Breast epithelium (tissue), 4 donors: Measurements from ENCODE around the gene STING1. TPM values are rescaled to one million over a fixed set of nuclear protein-coding genes. Genes with fewer than 3 reads are reported as not detected.

Experiments
- DNase-seq, 2 donors: peaks; one replicate each; pipeline ENCODE4 v3.0.0-alpha.2; 2019; ENCODE audit warnings: low spot score in 2 of 2
- H3K27ac ChIP-seq, 2 donors: fragments of 200-600 bp; sonication (generic) in 1 of 2; one replicate each; pipeline ENCODE4 v1.5.1; 2016 to 2019; ENCODE audit warnings: mild to moderate bottlenecking in 1 of 2
- H3K27me3 ChIP-seq, 2 donors: fragments of 200-600 bp; sonication (generic) in 1 of 2; one replicate each; pipeline versions ENCODE4 v1.5.1 to v1.6.0; 2017 to 2019; ENCODE audit warnings: control low read depth in 1 of 2, mild to moderate bottlenecking in 1 of 2
- H3K36me3 ChIP-seq: fragments of 200-600 bp; one replicate; pipeline ENCODE4 v1.5.1; 2019
- H3K4me1 ChIP-seq, 2 donors: fragments of 200-600 bp; sonication (generic); one replicate each; pipeline ENCODE4 v1.5.1; 2016 to 2019; ENCODE audit warnings: control low read depth in 1 of 2
- H3K4me3 ChIP-seq, 3 donors: fragments of 200-600 bp; sonication (generic); 1 replicate in 2 of 3; 2 replicates in 1 of 3; pipeline ENCODE4 v1.5.1; 2016 to 2019; ENCODE audit warnings: mild to moderate bottlenecking in 3 of 3, moderate library complexity in 2 of 3
- H3K9me3 ChIP-seq, 2 donors: fragments of 200-600 bp; sonication (generic) in 1 of 2; one replicate each; pipeline ENCODE4 v1.5.1; 2016 to 2019; ENCODE audit warnings: control low read depth in 1 of 2
- POLR2A ChIP-seq: fragments of 450-650 bp; IDR thresholded peaks from one replicate; pipeline ENCODE4 v1.6.1; 2016; ENCODE audit warnings: antibody characterized with exemption, mild to moderate bottlenecking, moderate library complexity
- POLR2AphosphoS5 ChIP-seq, 3 donors: sonication (generic); formaldehyde crosslinking; IDR thresholded peaks; one replicate each; pipeline ENCODE4 v1.6.1; 2017; ENCODE audit warnings: antibody characterized with exemption in 3 of 3
- intact Hi-C: fragments of 100-400 bp; cut with DNase I; formaldehyde crosslinking; loops from one replicate; pipeline ENCODE4 v1.15.1; 2023; ENCODE audit warnings: low total_unique reads
- total RNA-seq, 3 donors: library from RNA; depleted of rRNA; stranded (reverse); fragments of >200 nt; gene quantifications; one replicate each; pipeline ENCODE4 v1.1.0, GENCODE V29; 2016
- TF ChIP-seq, protein P1 (sequence below), 3 donors: fragments of 450-650 bp; IDR thresholded peaks; one replicate each; pipeline ENCODE4 v1.5.1; 2016 to 2017; ENCODE audit warnings: antibody characterized with exemption in 3 of 3, mild to moderate bottlenecking in 3 of 3, moderate library complexity in 3 of 3

The STING1 gene
- total RNA-seq, 3 donors from 2014 or later = 22.0 to 47.9 (median 39.0) TPM

DNA sequence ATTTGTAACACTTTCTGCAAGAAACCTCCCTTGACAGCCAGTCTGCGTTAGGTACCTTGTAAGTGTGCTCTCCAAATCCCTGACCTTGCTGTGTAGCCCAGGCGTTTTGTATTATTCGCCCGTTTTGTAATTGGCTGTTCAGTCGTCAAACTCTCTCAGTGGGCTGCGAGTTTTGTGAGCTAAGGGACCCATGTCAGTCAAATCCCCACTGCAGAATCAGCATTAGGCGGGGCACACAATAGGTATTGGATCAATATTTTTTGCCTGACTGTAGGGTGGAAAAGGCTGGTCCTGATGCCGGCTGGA lies 43.9 kb downstream of the STING1 start:
- no peaks in the 10 kb centered on the region for H3K4me1 ChIP-seq
- DNase-seq = no peak
- H3K27ac ChIP-seq = peak overlapping the region; percentile 97
- no peaks in the 10 kb centered on the region for H3K27me3 ChIP-seq
- no peaks in the 10 kb centered on the region for H3K9me3 ChIP-seq
- no peaks in the 10 kb centered on the region for H3K36me3 ChIP-seq
- peak overlapping the region; percentile 82 to 88 (median 85) for H3K4me3 ChIP-seq
- TF ChIP-seq POLR2A = no peak
- no peak for TF ChIP-seq POLR2AphosphoS5 (IDR thresholded peaks at IDR 0.05)
- intact Hi-C loops = no loop called here

DNA sequence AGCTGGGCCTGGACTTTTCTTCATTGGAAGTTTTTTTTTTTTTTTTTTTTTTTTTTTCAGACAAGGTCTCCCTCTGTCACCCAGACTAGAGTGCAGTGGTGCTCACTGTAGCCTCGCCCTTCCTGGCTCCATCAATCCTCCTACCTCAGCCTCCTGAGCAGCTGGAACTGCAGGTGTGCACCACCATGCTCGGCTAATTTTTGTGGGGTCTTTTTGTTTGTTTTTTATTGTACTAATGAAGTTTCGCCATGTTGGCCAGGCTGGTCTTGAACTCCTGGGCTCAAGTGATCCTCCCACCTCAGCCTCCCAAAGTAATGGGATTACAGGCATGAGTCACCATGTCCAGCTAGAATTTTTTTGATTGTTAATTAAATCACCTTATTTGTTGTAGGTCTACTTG lies 46.9 kb downstream of the STING1 start:
- Histone ChIP-seq H3K4me1 (no peaks in the 10 kb centered on the region), H3K36me3 (no peaks in the 10 kb centered on the region), H3K9me3 (no peaks in the 10 kb centered on the region), H3K27ac (no peak overlapping the region), H3K27me3 (no peaks in the 10 kb centered on the region), H3K4me3 (no peak overlapping the region)
- DNase-seq = no peak
- intact Hi-C loops = no loop called here
- TF ChIP-seq POLR2A = no peak
- no peak for TF ChIP-seq POLR2AphosphoS5 (IDR thresholded peaks at IDR 0.05)
- TF ChIP-seq, protein P1, sequence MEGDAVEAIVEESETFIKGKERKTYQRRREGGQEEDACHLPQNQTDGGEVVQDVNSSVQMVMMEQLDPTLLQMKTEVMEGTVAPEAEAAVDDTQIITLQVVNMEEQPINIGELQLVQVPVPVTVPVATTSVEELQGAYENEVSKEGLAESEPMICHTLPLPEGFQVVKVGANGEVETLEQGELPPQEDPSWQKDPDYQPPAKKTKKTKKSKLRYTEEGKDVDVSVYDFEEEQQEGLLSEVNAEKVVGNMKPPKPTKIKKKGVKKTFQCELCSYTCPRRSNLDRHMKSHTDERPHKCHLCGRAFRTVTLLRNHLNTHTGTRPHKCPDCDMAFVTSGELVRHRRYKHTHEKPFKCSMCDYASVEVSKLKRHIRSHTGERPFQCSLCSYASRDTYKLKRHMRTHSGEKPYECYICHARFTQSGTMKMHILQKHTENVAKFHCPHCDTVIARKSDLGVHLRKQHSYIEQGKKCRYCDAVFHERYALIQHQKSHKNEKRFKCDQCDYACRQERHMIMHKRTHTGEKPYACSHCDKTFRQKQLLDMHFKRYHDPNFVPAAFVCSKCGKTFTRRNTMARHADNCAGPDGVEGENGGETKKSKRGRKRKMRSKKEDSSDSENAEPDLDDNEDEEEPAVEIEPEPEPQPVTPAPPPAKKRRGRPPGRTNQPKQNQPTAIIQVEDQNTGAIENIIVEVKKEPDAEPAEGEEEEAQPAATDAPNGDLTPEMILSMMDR (IDR thresholded peaks at IDR 0.05) = no peak

DNA sequence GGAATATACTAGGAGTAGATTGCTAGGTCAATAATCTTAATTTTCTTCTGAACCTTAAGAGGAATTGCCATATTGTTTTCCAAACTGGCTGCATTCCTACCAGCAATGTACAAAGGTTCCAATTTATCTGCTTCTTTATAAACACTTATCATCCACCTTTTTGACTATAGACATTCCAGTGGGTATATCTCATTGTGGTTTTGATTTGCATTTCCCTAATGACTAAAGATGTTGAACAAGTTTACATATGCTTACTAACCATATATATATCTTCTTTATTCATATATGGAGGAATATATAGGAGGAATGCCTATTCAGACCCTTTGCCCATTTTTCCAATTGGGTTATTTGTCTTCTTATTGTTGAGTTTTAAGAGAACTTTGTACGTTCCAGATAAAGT lies 50.9 kb downstream of the STING1 start:
- Histone ChIP-seq H3K4me1 (no peaks in the 10 kb centered on the region), H3K9me3 (no peaks in the 10 kb centered on the region), H3K27ac (no peak overlapping the region), H3K4me3 (no peak overlapping the region), H3K27me3 (no peaks in the 10 kb centered on the region), H3K36me3 (no peaks in the 10 kb centered on the region)
- intact Hi-C loops = no loop called here
- DNase-seq = no peak
- TF ChIP-seq POLR2AphosphoS5 (IDR thresholded peaks at IDR 0.05) = no peak
- TF ChIP-seq POLR2A = no peak
- TF ChIP-seq, protein P1 (IDR thresholded peaks at IDR 0.05) = no peak

DNA sequence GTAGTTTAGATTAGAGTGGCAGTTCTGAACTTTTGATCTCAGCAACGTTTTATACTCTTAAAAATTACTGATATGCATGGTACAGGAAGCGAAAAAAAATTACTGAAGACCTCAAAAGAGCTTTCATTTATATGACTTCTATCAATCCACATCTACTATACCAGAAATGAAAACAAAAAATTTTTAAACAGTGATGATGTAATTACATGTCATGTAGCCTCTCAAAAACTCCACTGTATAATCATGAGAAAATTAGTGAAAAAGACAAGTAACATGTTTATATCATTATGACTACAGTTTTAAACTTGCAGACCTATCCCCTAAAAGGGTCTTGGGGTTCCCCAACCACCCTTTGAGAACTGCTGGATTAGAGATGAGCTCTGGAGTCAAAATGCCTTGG lies 52.5 kb downstream of the STING1 start:
- no peak overlapping the region for H3K27ac ChIP-seq
- TF ChIP-seq, protein P1 (IDR thresholded peaks at IDR 0.05) = no peak
- TF ChIP-seq POLR2AphosphoS5 (IDR thresholded peaks at IDR 0.05) (no peak), POLR2A (no peak)
- no peaks in the 10 kb centered on the region for H3K36me3 ChIP-seq
- intact Hi-C loops = no loop called here
- no peaks in the 10 kb centered on the region for H3K9me3 ChIP-seq
- no peak for DNase-seq
- no peaks in the 10 kb centered on the region for H3K4me1 ChIP-seq
- no peak overlapping the region for H3K4me3 ChIP-seq
- H3K27me3 ChIP-seq = no peaks in the 10 kb centered on the region

DNA sequence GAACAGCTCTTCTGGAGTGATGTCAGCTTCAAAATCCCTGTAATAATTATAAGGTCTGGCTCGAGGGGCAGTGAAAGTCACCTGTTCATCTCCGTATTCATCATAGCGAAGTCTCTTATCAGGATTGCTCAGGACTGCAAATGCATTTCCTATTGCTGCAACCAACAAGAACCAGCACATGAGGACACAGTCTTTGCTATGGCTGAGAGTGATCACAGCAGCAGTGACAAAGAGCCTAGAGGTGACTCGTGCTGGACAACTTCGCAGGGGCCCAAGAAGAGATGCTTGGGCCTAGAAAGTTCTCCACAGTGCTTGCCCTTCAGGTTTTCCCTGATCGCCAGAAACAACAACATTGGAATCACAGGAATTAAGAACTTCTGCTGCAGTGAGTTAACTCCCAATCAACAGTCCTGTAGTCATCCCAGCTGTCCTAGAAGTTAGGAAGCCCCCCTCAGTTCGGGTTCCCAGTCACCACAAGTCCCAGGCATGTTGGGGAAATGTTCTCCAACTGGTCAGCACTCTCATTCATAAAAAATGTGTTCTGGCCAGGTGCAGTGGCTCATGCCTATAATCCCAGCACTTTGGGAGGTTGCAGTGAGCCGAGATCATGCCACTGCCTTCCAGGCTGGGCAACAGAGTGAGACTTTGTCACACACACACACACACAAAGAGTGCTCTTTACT lies 56.2 kb downstream of the STING1 start:
- H3K4me1 ChIP-seq = no peaks in the 10 kb centered on the region
- DNase-seq = no peak
- intact Hi-C loops = no loop called here

More for the DNA sequence above, 56.2 kb downstream of the STING1 start:
- TF ChIP-seq POLR2A (no peak), POLR2AphosphoS5 (IDR thresholded peaks at IDR 0.05) (no peak)
- TF ChIP-seq, protein P1 (IDR thresholded peaks at IDR 0.05) = no peak
- Histone ChIP-seq H3K9me3 (no peaks in the 10 kb centered on the region), H3K36me3 (no peaks in the 10 kb centered on the region), H3K27me3 (no peaks in the 10 kb centered on the region), H3K4me3 (no peak overlapping the region), H3K27ac (no peak overlapping the region)

Other genes starting within 250 kb of the STING1 start
- gene MATR3, start 189.0 kb downstream of the STING1 start, total RNA-seq = 100 to 1,000 TPM; 213 to 349 (median 279) TPM
- 10 to 100 TPM; 86.3 to 95.4 (median 95.0) TPM for gene PAIP2, start 140.9 kb downstream of the STING1 start, total RNA-seq
- 1 to 10 TPM in 1 of 3 donors, under 1 TPM in 1, not detected in 1; 0.33 to 1.0 TPM for gene SLC23A1, start 99.5 kb downstream of the STING1 start, total RNA-seq
- gene MZB1, start 92.8 kb downstream of the STING1 start, total RNA-seq = 10 to 100 TPM in 1 of 3 donors, 1 to 10 TPM in 1, not detected in 1; 8.6 to 35.4 TPM
- gene PROB1, start 87.7 kb downstream of the STING1 start, total RNA-seq = 1 to 10 TPM in 1 of 3 donors, under 1 TPM in 2; 0.32 to 1.3 (median 0.73) TPM
- 1 to 10 TPM in 2 of 3 donors, under 1 TPM in 1; 0.98 to 2.4 (median 2.2) TPM for gene SPATA24, start 78.7 kb downstream of the STING1 start, total RNA-seq
- 1 to 10 TPM; 5.4 to 9.5 (median 7.6) TPM for gene DNAJC18, start 43.2 kb downstream of the STING1 start, total RNA-seq
- gene ECSCR, start 20.0 kb downstream of the STING1 start, total RNA-seq = 10 to 100 TPM in 2 of 3 donors, 1 to 10 TPM in 1; 6.6 to 39.3 (median 17.4) TPM
- gene SMIM33, start 11.8 kb downstream of the STING1 start, total RNA-seq = not detected
- gene UBE2D2, start 78.6 kb upstream of the STING1 start, total RNA-seq = 10 to 100 TPM; 55.1 to 68.3 (median 58.1) TPM
- gene CXXC5, start 165.6 kb upstream of the STING1 start, total RNA-seq = 10 to 100 TPM; 33.9 to 66.9 (median 38.3) TPM